SU-DHL-6 (cell line): ENCODE data around the gene ALDH4A1.

Experiments
- H2AFZ ChIP-seq: fragments of 200-600 bp; sonication (generic); 2 replicates; pipeline ENCODE4 v1.6.1; 2014; ENCODE audit warnings: low read depth, mild to moderate bottlenecking, moderate library complexity, mixed read lengths, antibody characterized with exemption, low read length; ENCODE audit not compliant: severe bottlenecking
- H3F3A ChIP-seq: fragments of 200-600 bp; shearing (Covaris generic); 2 replicates; pipeline ENCODE4 v1.6.0; 2016; ENCODE audit warnings: antibody characterized with exemption, mild to moderate bottlenecking; ENCODE audit not compliant: insufficient read depth
- H3K27ac ChIP-seq: fragments of 200-600 bp; sonication (generic); 2 replicates; pipeline ENCODE4 v1.5.1; 2016; ENCODE audit warnings: low read depth, mild to moderate bottlenecking, low read length, moderate library complexity, mixed read lengths
- H3K27me3 ChIP-seq: fragments of 200-600 bp; sonication (generic), shearing (Covaris generic); 2 replicates; pipeline ENCODE4 v1.6.0; 2014; ENCODE audit warnings: mild to moderate bottlenecking, low read length
- H3K36me3 ChIP-seq: fragments of 200-600 bp; sonication (generic); 2 replicates; pipeline ENCODE4 v1.6.1; 2014; ENCODE audit warnings: mild to moderate bottlenecking, low read length, mixed read lengths
- H3K4me2 ChIP-seq: fragments of 300-600, 200-600 bp; shearing (Covaris generic), sonication (generic); 2 replicates; pipeline ENCODE4 v1.6.0; 2014; ENCODE audit warnings: low read length, low read depth, mild to moderate bottlenecking; ENCODE audit not compliant: poor library complexity, severe bottlenecking
- H3K4me3 ChIP-seq: fragments of 200-600 bp; sonication (generic); 2 replicates; pipeline ENCODE4 v1.5.1; 2014; ENCODE audit warnings: antibody characterized with exemption, low read length, mild to moderate bottlenecking, mixed read lengths; ENCODE audit not compliant: insufficient read depth, poor library complexity, severe bottlenecking
- H3K79me2 ChIP-seq: fragments of 200-600 bp; sonication (generic); 2 replicates; pipeline ENCODE4 v1.6.1; 2014; ENCODE audit warnings: mild to moderate bottlenecking, low read length, moderate library complexity; ENCODE audit not compliant: insufficient read depth
- H3K9ac ChIP-seq: fragments of 200-600 bp; sonication (generic); 2 replicates; pipeline ENCODE4 v1.7.0; 2014; ENCODE audit warnings: mild to moderate bottlenecking, low read length
- H3K9me2 ChIP-seq: fragments of 200-600 bp; sonication (generic); replicated peaks from 2 replicates; pipeline ENCODE4 v1.6.1; 2014; ENCODE audit warnings: low read length; ENCODE audit not compliant: insufficient read depth
- H3K9me3 ChIP-seq: fragments of 200-600 bp; sonication (generic); 2 replicates; pipeline ENCODE4 v1.6.1; 2014; ENCODE audit warnings: low read length, mixed read lengths; ENCODE audit not compliant: insufficient read depth
- H4K20me1 ChIP-seq: fragments of 200-600 bp; sonication (generic); 2 replicates; pipeline ENCODE4 v1.6.1; 2014; ENCODE audit warnings: low read depth, mild to moderate bottlenecking, antibody characterized with exemption, low read length, moderate library complexity, mixed read lengths
- EZH2phosphoT487 ChIP-seq: fragments of 200-600 bp; sonication (generic), shearing (Covaris generic); conservative IDR thresholded peaks from 2 replicates; pipeline ENCODE4 v1.6.1; 2018; ENCODE audit warnings: mild to moderate bottlenecking, antibody characterized with exemption, low read length, moderate library complexity, mixed read lengths
- TF ChIP-seq, protein P1 (sequence below): fragments of 200-600 bp; sonication (generic); IDR thresholded peaks from one replicate; pipeline ENCODE4 v1.5.1; 2017; ENCODE audit warnings: antibody characterized with exemption, mild to moderate bottlenecking, low read length, moderate library complexity; ENCODE audit not compliant: insufficient read depth, poor library complexity, severe bottlenecking

ALDH4A1 gene

DNA sequence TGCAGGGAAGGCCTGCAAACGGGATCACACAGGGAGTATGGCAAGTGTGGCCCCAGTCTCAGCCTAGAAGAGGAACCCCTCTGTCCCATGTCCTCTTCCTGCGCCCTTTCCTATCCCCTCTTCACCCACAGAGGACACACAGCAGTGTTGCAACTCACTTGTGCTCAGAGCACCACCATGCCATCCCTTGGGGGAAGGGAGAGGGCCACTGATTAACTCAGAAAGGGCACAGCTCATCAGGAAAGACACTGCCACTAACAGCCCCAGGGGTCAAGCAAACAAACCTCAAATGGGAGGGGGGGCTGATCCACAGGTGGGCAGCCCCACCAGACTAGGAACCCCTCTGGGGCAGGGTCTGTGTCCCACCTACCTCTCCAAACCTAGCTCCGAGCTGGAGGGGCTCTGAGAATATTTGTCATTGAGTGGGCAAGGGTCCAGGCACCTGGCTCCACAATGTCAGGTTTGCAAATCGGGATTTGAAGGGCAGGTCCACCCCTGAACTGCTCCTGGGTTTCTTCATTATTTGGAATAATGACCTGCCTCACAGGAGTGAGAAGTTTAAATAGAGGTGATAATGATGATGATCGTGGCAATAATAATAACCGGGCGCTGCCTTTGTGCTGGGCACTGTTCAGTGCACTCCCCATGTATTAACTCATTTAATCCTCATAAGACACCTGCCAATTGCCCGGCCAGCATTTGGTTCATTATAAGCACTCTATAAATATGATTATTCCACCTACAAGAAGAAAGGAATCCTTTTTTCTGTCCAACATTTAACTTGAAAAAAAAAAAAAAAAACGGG is 1.0 kb downstream of the ALDH4A1 start:
- no peak overlapping the region for H3K4me2 ChIP-seq
- no peak overlapping the region for H3K4me3 ChIP-seq
- no peaks in the 10 kb centered on the region for H3K79me2 ChIP-seq
- H3K36me3 ChIP-seq: no peaks in the 10 kb centered on the region
- H3K9me3 ChIP-seq: no peaks in the 10 kb centered on the region
- TF ChIP-seq, protein P1, sequence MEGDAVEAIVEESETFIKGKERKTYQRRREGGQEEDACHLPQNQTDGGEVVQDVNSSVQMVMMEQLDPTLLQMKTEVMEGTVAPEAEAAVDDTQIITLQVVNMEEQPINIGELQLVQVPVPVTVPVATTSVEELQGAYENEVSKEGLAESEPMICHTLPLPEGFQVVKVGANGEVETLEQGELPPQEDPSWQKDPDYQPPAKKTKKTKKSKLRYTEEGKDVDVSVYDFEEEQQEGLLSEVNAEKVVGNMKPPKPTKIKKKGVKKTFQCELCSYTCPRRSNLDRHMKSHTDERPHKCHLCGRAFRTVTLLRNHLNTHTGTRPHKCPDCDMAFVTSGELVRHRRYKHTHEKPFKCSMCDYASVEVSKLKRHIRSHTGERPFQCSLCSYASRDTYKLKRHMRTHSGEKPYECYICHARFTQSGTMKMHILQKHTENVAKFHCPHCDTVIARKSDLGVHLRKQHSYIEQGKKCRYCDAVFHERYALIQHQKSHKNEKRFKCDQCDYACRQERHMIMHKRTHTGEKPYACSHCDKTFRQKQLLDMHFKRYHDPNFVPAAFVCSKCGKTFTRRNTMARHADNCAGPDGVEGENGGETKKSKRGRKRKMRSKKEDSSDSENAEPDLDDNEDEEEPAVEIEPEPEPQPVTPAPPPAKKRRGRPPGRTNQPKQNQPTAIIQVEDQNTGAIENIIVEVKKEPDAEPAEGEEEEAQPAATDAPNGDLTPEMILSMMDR: no peak
- no peak for TF ChIP-seq EZH2phosphoT487
- no peaks in the 10 kb centered on the region for H3K9me2 ChIP-seq
- H4K20me1 ChIP-seq: no peaks in the 10 kb centered on the region
- no peak overlapping the region for H2AFZ ChIP-seq
- H3K27ac ChIP-seq: no peak overlapping the region
- no peaks in the 10 kb centered on the region for H3K27me3 ChIP-seq
- no peak overlapping the region for H3K9ac ChIP-seq
- H3F3A ChIP-seq: no peaks in the 10 kb centered on the region

DNA sequence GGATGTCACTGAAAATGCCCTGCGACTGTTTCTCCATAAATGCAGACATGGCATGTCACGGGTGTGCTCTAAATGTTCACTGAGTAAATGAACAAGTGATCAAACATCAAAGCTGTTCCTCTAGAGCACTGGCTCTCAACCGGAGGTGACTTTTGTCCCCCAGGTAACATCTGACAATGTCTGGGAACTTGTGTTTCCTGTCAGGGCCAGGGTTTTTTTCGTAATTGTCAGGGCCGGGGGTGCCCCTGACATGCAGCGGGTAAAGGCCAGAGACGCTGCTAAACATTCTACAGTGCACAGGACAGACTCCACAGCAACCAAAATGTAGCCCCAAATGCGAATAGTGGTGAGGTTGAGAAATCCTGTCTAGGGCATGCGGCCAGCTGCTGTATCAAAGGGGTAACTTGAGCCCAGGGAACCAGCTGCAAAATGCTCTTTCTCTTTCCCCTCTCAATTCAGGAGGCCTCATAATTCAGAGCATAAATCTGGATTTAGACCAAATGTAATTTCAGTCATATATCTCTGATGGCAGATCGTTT is 2.0 kb downstream of the ALDH4A1 start:
- Histone ChIP-seq H3K36me3 (no peaks in the 10 kb centered on the region), H3K9ac (no peak overlapping the region)
- TF ChIP-seq EZH2phosphoT487: no peak
- TF ChIP-seq, protein P1: no peak

DNA sequence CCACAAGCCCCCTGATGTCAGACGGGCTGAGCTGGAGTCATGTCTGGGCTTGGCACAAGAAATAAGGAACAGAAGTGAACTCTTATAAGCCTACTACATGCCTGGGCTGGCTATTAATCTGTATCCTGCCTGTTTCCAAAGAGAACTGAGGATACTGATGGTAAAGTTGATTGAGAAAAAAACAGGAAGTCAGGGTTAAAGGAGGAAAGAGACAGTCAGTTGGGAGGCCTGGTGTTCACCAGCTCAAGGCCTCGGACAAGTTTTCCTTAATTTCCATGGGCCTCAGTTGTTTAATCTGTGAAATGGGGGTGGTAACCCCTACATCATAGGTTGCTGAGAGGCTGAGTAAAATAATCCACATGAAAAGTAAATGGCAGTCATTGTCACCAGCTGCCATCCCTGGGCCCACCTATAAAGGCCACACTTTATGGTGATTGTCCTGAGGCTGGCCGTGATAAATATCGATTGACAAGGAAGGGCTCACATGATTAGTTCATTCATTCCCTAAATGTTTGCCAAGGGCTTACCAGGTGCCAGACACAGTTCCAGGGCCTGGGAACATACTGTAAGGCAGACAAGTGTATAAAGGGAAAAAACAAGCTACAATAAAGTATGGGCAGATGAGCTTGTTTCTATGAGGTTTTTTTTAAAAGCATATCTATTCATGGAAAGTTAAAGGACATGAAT is 2.8 kb downstream of the ALDH4A1 start:
- Histone ChIP-seq H3K4me3 (no peak overlapping the region), H3K36me3 (no peaks in the 10 kb centered on the region), H3K9me2 (no peaks in the 10 kb centered on the region), H3K9me3 (no peaks in the 10 kb centered on the region), H2AFZ (no peak overlapping the region), H3F3A (no peaks in the 10 kb centered on the region), H3K27ac (no peak overlapping the region), H3K9ac (no peak overlapping the region), H3K79me2 (no peaks in the 10 kb centered on the region), H3K4me2 (no peak overlapping the region), H3K27me3 (no peaks in the 10 kb centered on the region), H4K20me1 (no peaks in the 10 kb centered on the region)
- no peak for TF ChIP-seq EZH2phosphoT487
- TF ChIP-seq, protein P1: no peak

More for the DNA sequence above, 2.0 kb downstream of the ALDH4A1 start:
- H2AFZ ChIP-seq: no peak overlapping the region
- no peaks in the 10 kb centered on the region for H3K9me3 ChIP-seq
- H3K27me3 ChIP-seq: no peaks in the 10 kb centered on the region
- H3K9me2 ChIP-seq: no peaks in the 10 kb centered on the region
- H3K4me2 ChIP-seq: no peak overlapping the region
- no peaks in the 10 kb centered on the region for H3F3A ChIP-seq
- no peaks in the 10 kb centered on the region for H3K79me2 ChIP-seq
- no peaks in the 10 kb centered on the region for H4K20me1 ChIP-seq
- no peak overlapping the region for H3K4me3 ChIP-seq
- no peak overlapping the region for H3K27ac ChIP-seq
